IPS DF 6.9 (cell line): Measurements from ENCODE around the gene SLC16A9.
"Not testable (repeated sequence)": the region's sequence is repeated elsewhere in the genome, so short reads cannot be mapped to it uniquely, and the experiment has no call there.

ENCODE experiments used
- DNase-seq: peaks from one replicate; pipeline ENCODE4 v3.0.0-alpha.2; 2013; ENCODE audit warnings: low read depth, low spot score
- H3K27ac ChIP-seq: one replicate; pipeline ENCODE4 v1.5.1; 2013; ENCODE audit warnings: low read length, control low read depth
- H3K27me3 ChIP-seq: 2 replicates; pipeline ENCODE4 v1.6.1; 2013; ENCODE audit warnings: mild to moderate bottlenecking, low read length; ENCODE audit not compliant: control insufficient read depth, insufficient read depth
- H3K36me3 ChIP-seq: 2 replicates; pipeline ENCODE4 v1.6.1; 2013; ENCODE audit warnings: low read length; ENCODE audit not compliant: control insufficient read depth, insufficient read depth
- H3K4me1 ChIP-seq: 2 replicates; pipeline ENCODE4 v1.6.1; 2013; ENCODE audit warnings: low read length; ENCODE audit not compliant: control insufficient read depth, insufficient read depth
- H3K4me3 ChIP-seq: 2 replicates; pipeline ENCODE4 v1.5.1; 2013; ENCODE audit warnings: mild to moderate bottlenecking, low read length
- H3K9me3 ChIP-seq: 2 replicates; pipeline ENCODE4 v1.6.1; 2013; ENCODE audit warnings: low read length, inconsistent platforms; ENCODE audit not compliant: control insufficient read depth, insufficient read depth
- WGBS: extraction: QIAGEN DNeasy Blood & Tissue Kit; methylation state at CpG from one replicate; pipeline ENCODE4 v1.1.7; 2013; ENCODE audit warnings: mixed read lengths, missing lambda C conversion rate; ENCODE audit not compliant: insufficient read length, insufficient coverage; 5-methylcytosine and 5-hydroxymethylcytosine counted together

Gene SLC16A9

GRCh38 chr10:59675812-59676211 is 33.8 kb downstream of the SLC16A9 start:
- no peak for DNase-seq
- no peak overlapping the region for H3K4me3 ChIP-seq
- H3K27me3 ChIP-seq, result no peaks in the 10 kb centered on the region
- no peak overlapping the region for H3K27ac ChIP-seq
- H3K4me1 ChIP-seq, result 0 out of 2 replicates have a peak, but pooled peaks cover 1% of the 10 kb centered on the region
- H3K36me3 ChIP-seq, result no peaks in the 10 kb centered on the region
- WGBS, result no CpG with 5 or more reads among the region's 2 CpGs
- no peaks in the 10 kb centered on the region for H3K9me3 ChIP-seq

GRCh38 chr10:59674215-59674836 is 35.3 kb downstream of the SLC16A9 start:
- Histone ChIP-seq H3K36me3 (no peaks in the 10 kb centered on the region), H3K4me1 (0 out of 2 replicates have a peak, but pooled peaks cover 1% of the 10 kb centered on the region), H3K9me3 (no peaks in the 10 kb centered on the region), H3K27ac (no peak overlapping the region), H3K27me3 (no peaks in the 10 kb centered on the region), H3K4me3 (no peak overlapping the region)
- no CpG with 5 or more reads among the region's 1 CpG for WGBS
- DNase-seq, result no peak

- Histone ChIP-seq H3K27ac (no peak overlapping the region), H3K4me1 (0 out of 2 replicates have a peak, but pooled peaks cover 1% of the 10 kb centered on the region), H3K36me3 (no peaks in the 10 kb centered on the region), H3K9me3 (no peaks in the 10 kb centered on the region), H3K27me3 (no peaks in the 10 kb centered on the region), H3K4me3 (no peak overlapping the region)
- DNase-seq, result no peak
- WGBS, result no CpG with 5 or more reads among the region's 2 CpGs
Observed at GRCh38 chr10:59672150-59672875, 37.3 kb downstream of the SLC16A9 start.

- no peak overlapping the region for H3K27ac ChIP-seq
- H3K36me3 ChIP-seq, result no peaks in the 10 kb centered on the region
- DNase-seq, result no peak
- no CpG with 5 or more reads among the region's 1 CpG for WGBS
- no peaks in the 10 kb centered on the region for H3K27me3 ChIP-seq
- no peaks in the 10 kb centered on the region for H3K9me3 ChIP-seq
- no peak overlapping the region for H3K4me3 ChIP-seq
- no peaks in the 10 kb centered on the region for H3K4me1 ChIP-seq
Observed at GRCh38 chr10:59670269-59670668, 39.4 kb downstream of the SLC16A9 start.

- DNase-seq, result no peak
- H3K27ac ChIP-seq, result no peak overlapping the region
- no peak overlapping the region for H3K4me3 ChIP-seq
- no CpG with 5 or more reads among the region's 4 CpGs for WGBS
- H3K9me3 ChIP-seq, result no peaks in the 10 kb centered on the region
- no peaks in the 10 kb centered on the region for H3K4me1 ChIP-seq
- no peaks in the 10 kb centered on the region for H3K27me3 ChIP-seq
- H3K36me3 ChIP-seq, result no peaks in the 10 kb centered on the region
Observed at GRCh38 chr10:59668096-59668495, 41.6 kb downstream of the SLC16A9 start.

GRCh38 chr10:59666310-59666709 is 43.3 kb downstream of the SLC16A9 start:
- no peaks in the 10 kb centered on the region for H3K36me3 ChIP-seq
- H3K9me3 ChIP-seq, result no peaks in the 10 kb centered on the region
- H3K27ac ChIP-seq, result no peak overlapping the region
- H3K27me3 ChIP-seq, result no peaks in the 10 kb centered on the region
- H3K4me3 ChIP-seq, result no peak overlapping the region
- no peaks in the 10 kb centered on the region for H3K4me1 ChIP-seq
- DNase-seq, result no peak

GRCh38 chr10:59663213-59663612 is 46.4 kb downstream of the SLC16A9 start:
- not testable (repeated sequence) for H3K36me3 ChIP-seq, H3K9me3 ChIP-seq, H3K4me3 ChIP-seq, H3K27ac ChIP-seq, H3K27me3 ChIP-seq, DNase-seq, H3K4me1 ChIP-seq
- WGBS, result no CpG with 5 or more reads among the region's 7 CpGs

GRCh38 chr10:59657724-59658123 is 51.9 kb downstream of the SLC16A9 start:
- no peak overlapping the region for H3K4me3 ChIP-seq
- no peaks in the 10 kb centered on the region for H3K36me3 ChIP-seq
- H3K27me3 ChIP-seq, result no peaks in the 10 kb centered on the region
- 0 out of 2 replicates have a peak, but pooled peaks cover 1% of the 10 kb centered on the region for H3K4me1 ChIP-seq
- no CpG with 5 or more reads among the region's 1 CpG for WGBS
- H3K9me3 ChIP-seq, result no peaks in the 10 kb centered on the region
- H3K27ac ChIP-seq, result no peak overlapping the region
- no peak for DNase-seq

GRCh38 chr10:59655309-59655708 is 54.3 kb downstream of the SLC16A9 start:
- Histone ChIP-seq H3K27ac (no peak overlapping the region), H3K4me3 (no peak overlapping the region), H3K27me3 (no peaks in the 10 kb centered on the region), H3K4me1 (0 out of 2 replicates have a peak, but pooled peaks cover 1% of the 10 kb centered on the region), H3K9me3 (no peaks in the 10 kb centered on the region), H3K36me3 (no peaks in the 10 kb centered on the region)
- DNase-seq, result no peak
- no CpG with 5 or more reads among the region's 1 CpG for WGBS

- no CpG with 5 or more reads among the region's 4 CpGs for WGBS
- H3K27me3 ChIP-seq, result no peaks in the 10 kb centered on the region
- no peak overlapping the region for H3K4me3 ChIP-seq
- DNase-seq, result no peak
- H3K27ac ChIP-seq, result no peak overlapping the region
- H3K36me3 ChIP-seq, result no peaks in the 10 kb centered on the region
- 0 out of 2 replicates have a peak, but pooled peaks cover 1% of the 10 kb centered on the region for H3K4me1 ChIP-seq
- H3K9me3 ChIP-seq, result no peaks in the 10 kb centered on the region
Observed at GRCh38 chr10:59654007-59654406, 55.6 kb downstream of the SLC16A9 start.

- no peak overlapping the region for H3K4me3 ChIP-seq
- no peaks in the 10 kb centered on the region for H3K36me3 ChIP-seq
- H3K9me3 ChIP-seq, result no peaks in the 10 kb centered on the region
- no peaks in the 10 kb centered on the region for H3K27me3 ChIP-seq
- WGBS, result no CpG with 5 or more reads among the region's 3 CpGs
- H3K27ac ChIP-seq, result no peak overlapping the region
- DNase-seq, result no peak
- H3K4me1 ChIP-seq, result no peaks in the 10 kb centered on the region
Observed at GRCh38 chr10:59651902-59652301, 57.7 kb downstream of the SLC16A9 start.
